PFSK-1 (cell line): ENCODE results near the gene DTX3.

ENCODE experiments used
- FOXP2 ChIP-seq: optimal IDR thresholded peaks from 2 replicates; pipeline ENCODE3; 2011; ENCODE audit warnings: borderline replicate concordance, control low read depth, inconsistent platforms; ENCODE audit not compliant: insufficient read depth; ENCODE audit errors: extremely low read length, extremely low read depth
- POLR2AphosphoS5 ChIP-seq: IDR thresholded peaks from 2 replicates; pipeline ENCODE4 v1.6.1; 2012; ENCODE audit warnings: low read depth, mild to moderate bottlenecking, control low read depth, low read length, moderate library complexity
- REST ChIP-seq, 2 experiments: IDR thresholded peaks; 2 replicates each; pipeline versions ENCODE4 v1.6.1 to v1.8.0; 2011 to 2012; ENCODE audit warnings: low read depth in 2 of 2, low read length in 2 of 2, control low read depth in 1 of 2, inconsistent platforms in 1 of 2, mild to moderate bottlenecking in 1 of 2, moderate library complexity in 1 of 2; ENCODE audit not compliant: insufficient read depth in 1 of 2
- SIN3A ChIP-seq: IDR thresholded peaks from 2 replicates; pipeline ENCODE4 v1.6.1; 2012; ENCODE audit warnings: mild to moderate bottlenecking, low read length, moderate library complexity, borderline replicate concordance; ENCODE audit not compliant: insufficient read depth
- TAF1 ChIP-seq: IDR thresholded peaks from 2 replicates; pipeline ENCODE4 v1.6.1; 2012; ENCODE audit warnings: low read length, control low read depth, borderline replicate concordance; ENCODE audit not compliant: insufficient read depth

The DTX3 gene

DNA sequence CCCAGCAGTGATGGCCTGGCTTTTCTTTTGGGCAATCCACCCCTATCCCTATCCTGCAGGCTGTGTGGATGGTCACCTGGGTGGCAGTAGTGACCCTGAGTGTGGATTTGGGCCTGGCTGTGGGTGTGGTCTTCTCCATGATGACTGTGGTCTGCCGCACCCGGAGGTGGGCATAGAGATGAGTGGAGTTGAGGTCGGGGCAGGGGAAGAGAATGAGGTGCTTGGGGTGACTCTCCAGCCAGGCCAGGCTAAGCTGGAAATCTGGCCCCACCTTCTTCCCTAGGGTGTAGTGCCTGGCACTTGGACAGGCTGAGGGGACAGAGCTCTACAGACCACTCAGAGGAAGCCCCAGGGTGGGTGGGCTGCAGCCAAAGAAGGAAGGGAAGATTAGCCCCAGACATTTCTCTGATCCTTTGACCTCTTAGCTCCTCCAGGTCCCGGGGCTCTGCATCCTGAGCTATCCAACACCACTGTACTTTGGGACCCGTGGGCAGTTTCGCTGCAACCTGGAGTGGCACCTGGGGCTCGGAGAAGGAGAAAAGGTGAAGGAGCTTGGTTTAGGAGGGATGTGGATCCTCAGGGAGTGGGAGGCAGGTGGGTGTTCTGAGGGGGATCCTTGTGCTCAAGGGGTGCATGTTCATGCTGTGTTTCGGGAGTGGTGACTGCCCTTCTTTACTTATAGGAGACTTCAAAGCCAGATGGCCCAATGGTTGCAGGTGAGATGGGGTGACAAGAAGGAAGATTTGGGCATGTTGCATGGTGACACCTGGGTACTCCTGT lies 20.0 kb downstream of the DTX3 start:
- TF ChIP-seq TAF1 (no peak), REST (IDR thresholded peaks at IDR 0.05; ENCODE audit: insufficient read depth in 1 of 2, low read depth in 2 of 2, low read length in 2 of 2) (no peak), POLR2AphosphoS5 (no peak), SIN3A (no peak), FOXP2 (no peak)

DNA sequence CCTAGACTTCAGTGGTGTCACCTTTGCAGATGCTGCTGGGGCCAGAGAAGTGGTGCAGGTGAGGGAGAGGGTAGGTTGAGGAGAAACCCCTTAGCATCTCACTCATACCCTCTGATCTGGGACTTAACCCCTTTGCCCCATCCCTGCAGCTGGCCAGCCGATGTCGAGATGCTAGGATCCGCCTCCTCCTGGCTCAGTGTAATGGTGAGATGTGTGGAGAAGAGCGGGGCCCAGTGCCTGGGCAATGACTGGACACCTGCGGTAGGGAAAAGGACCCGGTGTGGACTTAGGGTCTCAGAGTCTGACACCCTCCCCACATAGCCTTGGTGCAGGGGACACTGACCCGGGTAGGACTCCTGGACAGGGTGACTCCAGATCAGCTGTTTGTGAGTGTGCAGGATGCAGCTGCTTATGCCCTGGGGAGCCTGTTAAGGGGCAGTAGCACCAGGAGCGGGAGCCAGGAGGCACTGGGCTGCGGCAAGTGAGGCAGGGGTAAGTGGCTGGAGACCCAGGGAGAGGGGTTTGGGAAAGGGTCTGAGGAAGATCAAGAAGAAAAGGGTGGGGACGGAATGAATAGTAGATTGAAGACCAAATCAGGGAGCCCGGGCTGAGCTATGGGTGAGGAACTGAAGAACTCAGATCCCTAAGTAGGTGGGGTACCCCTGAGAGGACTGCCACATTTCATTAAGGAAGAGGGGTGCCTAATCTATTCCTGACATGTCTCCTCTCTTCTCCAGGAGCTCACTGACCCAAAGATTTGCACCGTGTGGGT lies 20.8 kb downstream of the DTX3 start:
- TF ChIP-seq REST (IDR thresholded peaks at IDR 0.05; ENCODE audit: insufficient read depth in 1 of 2, low read depth in 2 of 2, low read length in 2 of 2) (no peak), POLR2AphosphoS5 (0 out of 2 replicates have a peak, but pooled peaks have one; percentile 13)

- TF ChIP-seq TAF1 (no peak), REST (IDR thresholded peaks at IDR 0.05; ENCODE audit: insufficient read depth in 1 of 2, low read depth in 2 of 2, low read length in 2 of 2) (no peak), FOXP2 (no peak)
Observed at GRCh38 chr12:57626111-57626920, 21.7 kb downstream of the DTX3 start.

- no peak for TF ChIP-seq POLR2AphosphoS5
- no peak for TF ChIP-seq SIN3A
- no peak for TF ChIP-seq TAF1
- no peak for TF ChIP-seq FOXP2
- TF ChIP-seq REST (IDR thresholded peaks at IDR 0.05; ENCODE audit: insufficient read depth in 1 of 2, low read depth in 2 of 2, low read length in 2 of 2): no peak
Observed at GRCh38 chr12:57626921-57627445, 22.4 kb downstream of the DTX3 start.
